IgD-negative memory B cell (primary cell): ENCODE measurements around the gene ARHGEF11. TPM values are rescaled to one million over a fixed set of nuclear protein-coding genes. Genes with fewer than 3 reads are reported as not detected.
"Not testable (repeated sequence)": the region's sequence is repeated elsewhere in the genome, so short reads cannot be mapped to it uniquely, and the experiment has no call there.

ENCODE experiments used
- H3K27ac Mint-ChIP-seq, 3 donors: one replicate each; pipeline ENCODE4 v1.8.0; 2020 to 2022; ENCODE audit warnings: mild to moderate bottlenecking in 3 of 3, mixed read lengths in 3 of 3, moderate library complexity in 1 of 3
- H3K27me3 Mint-ChIP-seq: one replicate; pipeline ENCODE4 v1.8.0; 2021; ENCODE audit warnings: mixed read lengths
- H3K36me3 Mint-ChIP-seq: one replicate; pipeline ENCODE4 v1.8.0; 2020; ENCODE audit warnings: mild to moderate bottlenecking, mixed read lengths
- H3K4me1 Mint-ChIP-seq, 3 donors: one replicate each; pipeline ENCODE4 v1.8.0; 2020 to 2022; ENCODE audit warnings: mixed read lengths in 3 of 3, mild to moderate bottlenecking in 1 of 3
- H3K4me3 Mint-ChIP-seq, 4 donors: one replicate each; pipeline ENCODE4 v1.8.0; 2020 to 2022; ENCODE audit warnings: mild to moderate bottlenecking in 4 of 4, mixed read lengths in 4 of 4, moderate library complexity in 3 of 4
- H3K9me3 Mint-ChIP-seq, 3 donors: one replicate each; pipeline ENCODE4 v1.8.0; 2020 to 2021; ENCODE audit warnings: mixed read lengths in 3 of 3, mild to moderate bottlenecking in 1 of 3
- polyA plus RNA-seq: library from polyadenylated mRNA; unstranded; fragments of 300-500 nt; fragmentation: Illumina TruSeq; gene quantifications from one replicate; pipeline ENCODE4 v1.2.3, GENCODE V29; 2021

Gene ARHGEF11
- polyA plus RNA-seq, 1 donor from 2014 or later, result 2.8 TPM

- H3K9me3 Mint-ChIP-seq, result no peaks in the 10 kb centered on the region
- H3K27ac Mint-ChIP-seq, result no peak overlapping the region
- H3K4me1 Mint-ChIP-seq, result peaks cover 0 to 2% (median 0%) of the 10 kb centered on the region in 3 donors
- H3K4me3 Mint-ChIP-seq, result no peak overlapping the region
- peaks cover 20% of the 10 kb centered on the region for H3K27me3 Mint-ChIP-seq
- H3K36me3 Mint-ChIP-seq, result no peaks in the 10 kb centered on the region
These were observed 31.9 kb upstream of the ARHGEF11 start for GRCh38 chr1:157077394-157077793.

GRCh38 chr1:157073944-157074685 lies 28.6 kb upstream of the ARHGEF11 start:
- no peaks in the 10 kb centered on the region for H3K36me3 Mint-ChIP-seq
- no peaks in the 10 kb centered on the region for H3K9me3 Mint-ChIP-seq
- H3K27ac Mint-ChIP-seq, result peak overlapping the region in 1 of 3 donors; percentile 74
- peaks cover 0 to 2% (median 0%) of the 10 kb centered on the region in 3 donors for H3K4me1 Mint-ChIP-seq
- H3K4me3 Mint-ChIP-seq, result peak overlapping the region in 1 of 4 donors; percentile 76
- H3K27me3 Mint-ChIP-seq, result peaks cover 18% of the 10 kb centered on the region

- H3K27ac Mint-ChIP-seq, result no peak overlapping the region
- H3K9me3 Mint-ChIP-seq, result peaks cover 0 to 1% (median 0%) of the 10 kb centered on the region in 3 donors
- peaks cover 26% of the 10 kb centered on the region for H3K27me3 Mint-ChIP-seq
- H3K4me1 Mint-ChIP-seq, result peaks cover 0 to 2% (median 0%) of the 10 kb centered on the region in 3 donors
- no peaks in the 10 kb centered on the region for H3K36me3 Mint-ChIP-seq
- H3K4me3 Mint-ChIP-seq, result no peak overlapping the region
These were observed 24.1 kb upstream of the ARHGEF11 start for GRCh38 chr1:157069601-157070000.

- Mint-ChIP-seq H3K27me3 (peaks cover 19% of the 10 kb centered on the region), H3K4me3 (peak overlapping the region in 1 of 4 donors; percentile 34), H3K9me3 (peaks cover 2 to 11% (median 4%) of the 10 kb centered on the region in 3 donors)
- not testable (repeated sequence) for H3K27ac Mint-ChIP-seq, H3K36me3 Mint-ChIP-seq, H3K4me1 Mint-ChIP-seq
These were observed 13.7 kb upstream of the ARHGEF11 start for GRCh38 chr1:157059241-157059640.

GRCh38 chr1:157056269-157056668 lies 10.7 kb upstream of the ARHGEF11 start:
- Mint-ChIP-seq H3K36me3 (peaks cover 2% of the 10 kb centered on the region), H3K9me3 (peaks cover 5 to 16% (median 12%) of the 10 kb centered on the region in 3 donors), H3K27ac (no peak overlapping the region), H3K4me3 (no peak overlapping the region), H3K4me1 (no peaks in the 10 kb centered on the region), H3K27me3 (peaks cover 21% of the 10 kb centered on the region)

- not testable (repeated sequence) for H3K27ac Mint-ChIP-seq, H3K4me1 Mint-ChIP-seq, H3K36me3 Mint-ChIP-seq, H3K4me3 Mint-ChIP-seq
- Mint-ChIP-seq H3K27me3 (peaks cover 24% of the 10 kb centered on the region), H3K9me3 (peaks cover 4 to 15% (median 14%) of the 10 kb centered on the region in 3 donors)
These were observed 10.2 kb upstream of the ARHGEF11 start for GRCh38 chr1:157055729-157056128.

GRCh38 chr1:157050836-157051235 lies 5.3 kb upstream of the ARHGEF11 start:
- Mint-ChIP-seq H3K4me3 (no peak overlapping the region), H3K27ac (peak overlapping the region in 1 of 3 donors; percentile 77), H3K9me3 (peaks cover 4 to 21% (median 14%) of the 10 kb centered on the region in 3 donors), H3K36me3 (peaks cover 2% of the 10 kb centered on the region), H3K4me1 (peaks cover 3 to 5% (median 4%) of the 10 kb centered on the region in 3 donors), H3K27me3 (peaks cover 36% of the 10 kb centered on the region)

GRCh38 chr1:157047062-157047410 lies 1.5 kb upstream of the ARHGEF11 start:
- Mint-ChIP-seq H3K4me1 (peaks cover 5 to 9% (median 8%) of the 10 kb centered on the region in 3 donors), H3K4me3 (peak overlapping the region; percentile 53 to 95 (median 84)), H3K27me3 (peaks cover 52% of the 10 kb centered on the region), H3K27ac (no peak overlapping the region), H3K36me3 (no peaks in the 10 kb centered on the region), H3K9me3 (peaks cover 4 to 14% (median 4%) of the 10 kb centered on the region in 3 donors)

GRCh38 chr1:157044326-157044725 lies 1.2 kb downstream of the ARHGEF11 start:
- no peaks in the 10 kb centered on the region for H3K36me3 Mint-ChIP-seq
- peaks cover 0 to 10% (median 0%) of the 10 kb centered on the region in 3 donors for H3K9me3 Mint-ChIP-seq
- peaks cover 5 to 9% (median 8%) of the 10 kb centered on the region in 3 donors for H3K4me1 Mint-ChIP-seq
- H3K4me3 Mint-ChIP-seq, result peak overlapping the region in 2 of 4 donors; percentile 60 to 88
- H3K27ac Mint-ChIP-seq, result no peak overlapping the region
- H3K27me3 Mint-ChIP-seq, result peaks cover 44% of the 10 kb centered on the region

GRCh38 chr1:157043685-157044084 lies 1.9 kb downstream of the ARHGEF11 start:
- Mint-ChIP-seq H3K27ac (no peak overlapping the region), H3K27me3 (peaks cover 40% of the 10 kb centered on the region)

GRCh38 chr1:157042846-157043245 lies 2.7 kb downstream of the ARHGEF11 start:
- Mint-ChIP-seq H3K27ac (no peak overlapping the region), H3K9me3 (peaks cover 0 to 7% (median 0%) of the 10 kb centered on the region in 3 donors)

More at GRCh38 chr1:157043685-157044084, 1.9 kb downstream of the ARHGEF11 start:
- peaks cover 5 to 9% (median 8%) of the 10 kb centered on the region in 3 donors for H3K4me1 Mint-ChIP-seq
- H3K36me3 Mint-ChIP-seq, result no peaks in the 10 kb centered on the region
- H3K4me3 Mint-ChIP-seq, result peak overlapping the region in 1 of 4 donors; percentile 60
- H3K9me3 Mint-ChIP-seq, result peaks cover 0 to 7% (median 0%) of the 10 kb centered on the region in 3 donors

GRCh38 chr1:157040802-157041201 lies 4.7 kb downstream of the ARHGEF11 start:
- no peaks in the 10 kb centered on the region for H3K36me3 Mint-ChIP-seq
- H3K27ac Mint-ChIP-seq, result no peak overlapping the region
- peaks cover 2 to 4% (median 4%) of the 10 kb centered on the region in 3 donors for H3K4me1 Mint-ChIP-seq
- no peak overlapping the region for H3K4me3 Mint-ChIP-seq
- H3K27me3 Mint-ChIP-seq, result peaks cover 25% of the 10 kb centered on the region
- H3K9me3 Mint-ChIP-seq, result no peaks in the 10 kb centered on the region

More at GRCh38 chr1:157042846-157043245, 2.7 kb downstream of the ARHGEF11 start:
- Mint-ChIP-seq H3K4me1 (peaks cover 5 to 9% (median 8%) of the 10 kb centered on the region in 3 donors), H3K4me3 (peak overlapping the region in 1 of 4 donors; percentile 53), H3K27me3 (peaks cover 36% of the 10 kb centered on the region), H3K36me3 (no peaks in the 10 kb centered on the region)

GRCh38 chr1:157035121-157035520 lies 10.4 kb downstream of the ARHGEF11 start:
- H3K27me3 Mint-ChIP-seq, result peaks cover 3% of the 10 kb centered on the region
- H3K27ac Mint-ChIP-seq, result no peak overlapping the region
- H3K4me1 Mint-ChIP-seq, result no peaks in the 10 kb centered on the region
- no peaks in the 10 kb centered on the region for H3K9me3 Mint-ChIP-seq
- H3K4me3 Mint-ChIP-seq, result no peak overlapping the region
- H3K36me3 Mint-ChIP-seq, result no peaks in the 10 kb centered on the region

- Mint-ChIP-seq H3K9me3 (no peaks in the 10 kb centered on the region), H3K27ac (no peak overlapping the region), H3K4me1 (peaks cover 0 to 2% (median 0%) of the 10 kb centered on the region in 3 donors), H3K27me3 (peaks cover 3% of the 10 kb centered on the region), H3K36me3 (no peaks in the 10 kb centered on the region), H3K4me3 (no peak overlapping the region)
These were observed 11.3 kb downstream of the ARHGEF11 start for GRCh38 chr1:157034137-157034800.

GRCh38 chr1:157033357-157033876 lies 12.1 kb downstream of the ARHGEF11 start:
- H3K4me3 Mint-ChIP-seq, result no peak overlapping the region
- no peak overlapping the region for H3K27ac Mint-ChIP-seq
- H3K4me1 Mint-ChIP-seq, result peaks cover 0 to 2% (median 0%) of the 10 kb centered on the region in 3 donors
- H3K27me3 Mint-ChIP-seq, result peaks cover 5% of the 10 kb centered on the region
- H3K9me3 Mint-ChIP-seq, result no peaks in the 10 kb centered on the region
- no peaks in the 10 kb centered on the region for H3K36me3 Mint-ChIP-seq
